ENCODE data around the gene CAMK2N1.

DNA sequence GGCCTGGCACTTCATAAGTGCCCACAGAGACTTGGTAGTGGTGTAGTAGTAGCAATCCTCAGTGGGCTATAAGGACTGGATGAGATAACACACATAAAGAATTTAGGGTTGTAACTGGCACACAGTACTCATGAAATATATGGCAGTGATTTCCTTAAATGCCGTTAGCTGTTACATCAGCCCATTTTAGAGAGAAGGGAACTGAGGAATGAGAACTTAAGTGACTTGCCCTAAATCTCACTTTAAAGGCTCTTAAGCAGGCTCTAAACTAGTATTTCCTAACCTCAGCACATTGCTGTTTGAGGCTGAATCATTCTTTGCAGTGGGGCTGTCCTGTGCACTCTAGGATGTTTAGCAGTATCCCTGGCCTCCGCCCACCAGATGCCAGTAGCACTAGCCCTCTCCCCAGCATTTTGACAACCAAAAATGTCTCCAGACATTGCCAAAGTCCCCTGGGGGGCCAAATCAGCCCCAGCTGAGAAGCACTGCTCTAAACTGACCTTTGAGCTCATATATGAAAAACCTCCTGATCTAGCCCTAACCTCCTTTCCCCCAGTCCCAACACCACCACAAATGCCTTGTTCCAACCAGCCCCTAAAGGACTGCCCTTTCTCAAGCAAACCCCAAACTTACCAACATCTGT, 11.6 kb downstream of the CAMK2N1 start:
- no peak for TF ChIP-seq CTCF (IDR thresholded peaks at IDR 0.05)
- TF ChIP-seq ZNF121 (CRISPR knock-in tag; IDR thresholded peaks at IDR 0.05) = no peak
- no peak for TF ChIP-seq NR1H2 (CRISPR knock-in tag; IDR thresholded peaks at IDR 0.05)

Data from WTC11 (cell line).